GM21723 (cell line): ENCODE measurements around the gene MIB1.
A peak's percentile ranks its signal among the peaks of the same experiment; 100 is the strongest.

Experiments used
- ATAC-seq: cut with Tn5 transposase; IDR thresholded peaks from one replicate; pipeline ENCODE4 v1.9.1; 2021; ENCODE audit warnings: mild to moderate bottlenecking, moderate library complexity; ENCODE audit not compliant: unreplicated experiment

MIB1 gene

DNA sequence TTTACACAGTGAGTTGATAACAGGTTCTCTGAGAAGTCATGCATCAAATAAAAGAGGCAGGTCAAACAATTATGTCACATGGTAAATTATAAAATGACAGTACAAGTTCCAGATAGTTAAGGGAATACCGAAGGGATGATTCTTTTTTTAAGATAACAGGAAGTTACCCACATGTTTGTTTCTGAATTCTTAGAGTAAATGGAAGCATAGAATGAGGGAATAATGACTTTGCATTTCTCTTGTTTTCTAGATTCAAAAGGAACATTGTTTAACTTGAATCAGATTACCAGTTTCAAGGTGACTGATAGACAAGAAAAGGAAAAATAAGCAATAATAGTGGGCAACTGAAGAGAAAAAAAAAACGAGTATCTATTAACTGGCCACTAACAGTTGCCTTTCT is 124.5 kb downstream of the MIB1 start:
- ATAC-seq = no peak

GRCh38 chr18:21868770-21869169 is 128.2 kb downstream of the MIB1 start:
- no peak for ATAC-seq

GRCh38 chr18:21889570-21889969 is 149.0 kb downstream of the MIB1 start:
- ATAC-seq = no peak

- no peak for ATAC-seq
Observed at GRCh38 chr18:21894619-21895367, 154.2 kb downstream of the MIB1 start.

DNA sequence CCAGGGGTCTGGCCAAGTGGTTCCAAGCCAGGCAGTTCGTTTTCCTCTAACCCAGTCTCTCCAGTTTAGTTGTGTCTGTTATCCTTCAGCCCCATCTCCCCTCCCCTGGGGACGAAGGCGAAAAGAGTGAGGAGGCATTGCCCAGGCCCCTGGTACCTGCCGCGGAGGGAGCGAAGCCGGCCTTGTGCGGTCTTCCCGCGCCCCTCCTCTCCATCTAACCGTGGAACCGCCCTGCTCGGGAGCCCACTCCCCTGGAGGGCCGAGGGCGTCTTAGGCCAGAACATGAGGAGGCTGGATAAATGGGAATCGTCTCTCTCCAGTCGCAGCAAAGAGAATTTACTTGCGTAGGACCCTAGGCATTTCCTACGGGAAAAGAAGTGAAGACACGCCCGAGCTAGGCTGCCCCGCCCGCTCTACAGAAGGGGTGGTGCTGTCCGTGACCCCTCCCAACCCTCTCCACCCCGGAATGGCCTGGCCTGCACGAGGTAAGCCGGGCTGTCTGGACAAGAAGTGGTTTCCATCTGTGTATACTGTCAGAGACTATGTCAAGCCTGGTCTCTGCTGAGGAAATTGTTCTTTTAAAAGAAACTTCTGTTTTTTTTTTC is 156.2 kb downstream of the MIB1 start:
- ATAC-seq = no peak

DNA sequence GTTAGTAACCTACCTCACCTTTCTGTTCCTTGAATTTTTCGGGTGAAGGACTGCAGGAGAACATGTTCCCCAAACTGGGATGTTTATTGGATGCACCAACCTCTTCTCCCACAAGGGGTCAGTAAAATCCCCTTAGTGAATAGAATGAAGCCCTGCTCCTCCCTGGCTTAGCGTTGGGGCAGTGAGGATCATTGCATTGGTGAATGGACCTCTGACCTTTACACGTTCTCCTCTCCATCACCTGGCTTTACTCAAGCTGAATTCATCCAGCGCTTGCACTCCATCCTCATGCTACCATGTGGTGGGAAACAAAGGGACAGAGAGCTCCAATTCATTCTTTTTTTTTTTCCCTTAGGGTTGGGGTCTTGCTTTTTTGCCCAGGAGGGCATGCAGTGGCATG is 157.2 kb downstream of the MIB1 start:
- peak; percentile 84 for ATAC-seq

GRCh38 chr18:21900605-21901352 is 160.2 kb downstream of the MIB1 start:
- no peak for ATAC-seq

DNA sequence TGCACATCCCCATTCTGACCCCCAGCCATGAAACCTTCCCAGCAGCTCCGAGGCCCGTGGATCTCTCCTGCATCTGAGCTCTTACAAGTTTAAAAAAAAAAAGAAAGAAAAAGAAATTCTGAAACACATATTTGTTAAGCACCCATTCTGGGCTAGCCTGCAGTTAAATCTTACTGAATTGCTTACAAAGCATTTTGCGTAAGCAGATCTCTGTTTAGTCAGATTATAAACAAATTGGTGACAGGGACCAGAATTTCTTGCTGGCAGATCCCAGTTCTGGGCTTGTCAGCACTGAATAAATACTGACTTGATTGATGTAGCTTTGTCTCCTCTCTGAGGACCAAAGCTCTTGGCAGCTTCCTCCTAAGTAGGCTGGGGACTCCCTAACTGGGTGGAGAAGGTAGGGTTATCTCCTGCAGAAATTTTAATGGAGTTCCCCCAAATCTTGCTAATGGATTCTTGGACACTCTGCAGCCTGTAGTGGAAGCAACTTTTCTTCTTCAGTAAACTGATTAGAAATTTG is 160.9 kb downstream of the MIB1 start:
- no peak for ATAC-seq

DNA sequence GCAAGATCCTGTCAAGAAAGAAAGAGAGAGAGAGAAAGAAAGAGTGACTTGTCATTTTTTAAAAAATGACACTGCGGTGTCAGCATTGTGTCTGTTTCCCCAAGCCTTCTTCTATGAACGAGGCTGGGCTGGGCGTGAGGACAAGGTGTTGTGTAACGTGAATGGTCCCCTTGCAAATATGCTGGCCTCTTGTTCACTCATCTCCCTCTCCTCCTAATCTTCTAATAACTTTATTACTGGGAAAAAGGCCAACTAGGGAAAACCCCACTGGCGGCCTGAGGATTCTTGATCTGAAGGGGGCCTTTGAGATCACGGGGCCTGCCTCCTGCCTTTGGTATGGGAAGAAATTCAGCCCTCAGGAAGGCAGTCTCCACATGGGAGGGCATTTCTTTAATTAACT is 163.1 kb downstream of the MIB1 start:
- no peak for ATAC-seq

DNA sequence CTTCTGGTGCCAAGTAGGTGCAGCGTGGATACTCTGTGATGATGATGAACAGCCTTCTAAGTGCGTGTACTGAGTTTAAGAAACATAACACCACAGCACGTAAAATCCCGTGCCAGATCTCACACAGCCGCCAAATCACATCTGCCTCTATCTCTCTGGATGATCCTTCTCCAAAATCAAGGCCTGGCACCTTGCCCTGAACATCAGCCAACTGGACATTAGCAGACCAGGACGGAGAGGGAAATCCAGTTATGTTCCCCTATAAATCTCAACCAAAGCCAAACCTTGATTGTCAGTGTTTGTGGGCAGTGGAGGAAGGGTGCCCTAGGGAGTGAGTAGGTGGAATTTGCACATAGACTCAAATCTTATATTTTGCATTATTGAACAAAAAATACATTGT is 164.3 kb downstream of the MIB1 start:
- ATAC-seq = no peak

- ATAC-seq = no peak
Observed at GRCh38 chr18:21907451-21907850, 166.9 kb downstream of the MIB1 start.

- no peak for ATAC-seq
Observed at GRCh38 chr18:21908711-21909110, 168.1 kb downstream of the MIB1 start.

DNA sequence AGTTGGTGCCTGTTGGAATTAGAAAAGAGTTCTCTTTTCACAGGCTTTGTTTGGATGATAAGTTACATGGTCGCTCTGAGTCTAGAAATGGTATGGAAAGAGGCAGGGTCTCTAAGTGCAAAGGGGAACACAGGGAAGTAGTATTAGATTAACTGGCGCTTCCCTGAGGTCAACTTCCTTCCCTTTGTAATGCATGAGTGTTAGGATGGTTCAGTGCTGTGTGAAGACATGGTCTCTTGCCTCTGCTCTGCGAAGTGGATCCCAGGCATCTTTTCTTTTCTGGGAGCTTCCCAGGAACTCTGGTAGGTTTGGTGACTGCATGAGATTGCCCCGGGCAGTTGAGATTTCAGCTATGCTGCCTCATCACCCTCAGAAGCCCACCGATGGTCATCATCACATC is 170.3 kb downstream of the MIB1 start:
- ATAC-seq = no peak

GRCh38 chr18:21911551-21911950 is 171.0 kb downstream of the MIB1 start:
- peak; percentile 52 for ATAC-seq

GRCh38 chr18:21912339-21913239 is 172.0 kb downstream of the MIB1 start:
- ATAC-seq = no peak

GRCh38 chr18:21914739-21915319 is 174.2 kb downstream of the MIB1 start:
- ATAC-seq = no peak

GRCh38 chr18:21915546-21915945 is 175.0 kb downstream of the MIB1 start:
- no peak for ATAC-seq

- no peak for ATAC-seq
Observed at GRCh38 chr18:21916594-21916993, 176.0 kb downstream of the MIB1 start.

DNA sequence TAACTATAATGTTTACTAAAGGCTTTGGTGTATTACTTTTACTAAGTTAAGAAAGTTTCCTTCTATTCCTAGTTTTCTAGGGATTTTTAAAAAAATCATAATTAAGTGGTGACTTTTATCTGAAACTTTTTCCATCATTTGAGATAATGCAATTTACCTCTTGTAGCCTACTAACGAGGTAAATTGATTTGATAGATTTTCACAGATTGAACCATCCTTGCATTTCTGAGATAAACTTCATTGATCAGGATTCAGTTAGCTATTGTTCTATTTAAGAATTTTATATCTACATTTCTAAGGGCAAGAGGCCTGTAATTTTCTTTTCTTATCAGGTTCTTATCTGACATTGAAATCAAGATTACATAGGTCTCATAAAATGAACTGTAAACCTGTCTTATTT is 178.1 kb downstream of the MIB1 start:
- ATAC-seq = no peak
